ENCODE data around the gene GALNS. TPM values are rescaled to one million over a fixed set of nuclear protein-coding genes. Genes with fewer than 3 reads are reported as not detected.

The GALNS gene
- total and polyA plus RNA-seq, 2 experiments from 2014 or later, result 9.7 to 18.8 TPM

DNA sequence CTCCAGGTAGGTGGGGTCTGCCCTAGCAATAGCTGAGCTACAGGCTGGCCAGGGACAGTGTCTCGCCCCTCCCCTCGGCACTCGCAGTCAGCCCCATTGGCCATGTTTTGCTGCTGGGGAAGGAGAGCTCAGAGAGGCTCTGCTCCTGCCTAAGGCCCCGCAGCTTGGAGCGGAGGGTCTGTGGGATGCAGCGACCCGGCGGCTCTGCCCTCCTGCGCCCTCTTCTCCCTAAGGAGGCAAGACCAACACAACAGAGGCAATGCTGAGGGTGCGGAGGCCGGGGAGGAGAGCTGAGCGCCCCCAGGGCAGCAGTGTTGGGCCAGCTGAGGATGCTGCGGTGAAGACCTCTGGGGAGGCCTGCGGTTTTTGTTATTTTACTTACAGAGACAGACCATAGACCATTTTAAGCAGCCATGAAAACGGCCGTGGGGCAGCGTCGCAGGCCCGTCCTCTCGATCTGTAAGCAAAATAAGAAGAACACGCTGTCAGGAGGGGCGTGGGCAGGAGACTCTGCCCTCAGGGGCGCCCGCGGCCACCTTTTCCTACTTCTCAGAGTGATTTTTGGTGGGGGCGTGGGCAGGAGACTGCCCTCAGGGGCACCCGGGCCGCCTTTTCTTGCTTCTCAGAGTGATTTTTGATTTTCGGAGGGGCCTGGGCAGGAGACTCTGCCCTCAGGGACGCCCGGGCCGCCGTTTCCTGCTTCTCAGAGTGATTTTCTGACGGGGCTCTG, 41.1 kb upstream of the GALNS start (continued):
- TF ChIP-seq, protein P1, sequence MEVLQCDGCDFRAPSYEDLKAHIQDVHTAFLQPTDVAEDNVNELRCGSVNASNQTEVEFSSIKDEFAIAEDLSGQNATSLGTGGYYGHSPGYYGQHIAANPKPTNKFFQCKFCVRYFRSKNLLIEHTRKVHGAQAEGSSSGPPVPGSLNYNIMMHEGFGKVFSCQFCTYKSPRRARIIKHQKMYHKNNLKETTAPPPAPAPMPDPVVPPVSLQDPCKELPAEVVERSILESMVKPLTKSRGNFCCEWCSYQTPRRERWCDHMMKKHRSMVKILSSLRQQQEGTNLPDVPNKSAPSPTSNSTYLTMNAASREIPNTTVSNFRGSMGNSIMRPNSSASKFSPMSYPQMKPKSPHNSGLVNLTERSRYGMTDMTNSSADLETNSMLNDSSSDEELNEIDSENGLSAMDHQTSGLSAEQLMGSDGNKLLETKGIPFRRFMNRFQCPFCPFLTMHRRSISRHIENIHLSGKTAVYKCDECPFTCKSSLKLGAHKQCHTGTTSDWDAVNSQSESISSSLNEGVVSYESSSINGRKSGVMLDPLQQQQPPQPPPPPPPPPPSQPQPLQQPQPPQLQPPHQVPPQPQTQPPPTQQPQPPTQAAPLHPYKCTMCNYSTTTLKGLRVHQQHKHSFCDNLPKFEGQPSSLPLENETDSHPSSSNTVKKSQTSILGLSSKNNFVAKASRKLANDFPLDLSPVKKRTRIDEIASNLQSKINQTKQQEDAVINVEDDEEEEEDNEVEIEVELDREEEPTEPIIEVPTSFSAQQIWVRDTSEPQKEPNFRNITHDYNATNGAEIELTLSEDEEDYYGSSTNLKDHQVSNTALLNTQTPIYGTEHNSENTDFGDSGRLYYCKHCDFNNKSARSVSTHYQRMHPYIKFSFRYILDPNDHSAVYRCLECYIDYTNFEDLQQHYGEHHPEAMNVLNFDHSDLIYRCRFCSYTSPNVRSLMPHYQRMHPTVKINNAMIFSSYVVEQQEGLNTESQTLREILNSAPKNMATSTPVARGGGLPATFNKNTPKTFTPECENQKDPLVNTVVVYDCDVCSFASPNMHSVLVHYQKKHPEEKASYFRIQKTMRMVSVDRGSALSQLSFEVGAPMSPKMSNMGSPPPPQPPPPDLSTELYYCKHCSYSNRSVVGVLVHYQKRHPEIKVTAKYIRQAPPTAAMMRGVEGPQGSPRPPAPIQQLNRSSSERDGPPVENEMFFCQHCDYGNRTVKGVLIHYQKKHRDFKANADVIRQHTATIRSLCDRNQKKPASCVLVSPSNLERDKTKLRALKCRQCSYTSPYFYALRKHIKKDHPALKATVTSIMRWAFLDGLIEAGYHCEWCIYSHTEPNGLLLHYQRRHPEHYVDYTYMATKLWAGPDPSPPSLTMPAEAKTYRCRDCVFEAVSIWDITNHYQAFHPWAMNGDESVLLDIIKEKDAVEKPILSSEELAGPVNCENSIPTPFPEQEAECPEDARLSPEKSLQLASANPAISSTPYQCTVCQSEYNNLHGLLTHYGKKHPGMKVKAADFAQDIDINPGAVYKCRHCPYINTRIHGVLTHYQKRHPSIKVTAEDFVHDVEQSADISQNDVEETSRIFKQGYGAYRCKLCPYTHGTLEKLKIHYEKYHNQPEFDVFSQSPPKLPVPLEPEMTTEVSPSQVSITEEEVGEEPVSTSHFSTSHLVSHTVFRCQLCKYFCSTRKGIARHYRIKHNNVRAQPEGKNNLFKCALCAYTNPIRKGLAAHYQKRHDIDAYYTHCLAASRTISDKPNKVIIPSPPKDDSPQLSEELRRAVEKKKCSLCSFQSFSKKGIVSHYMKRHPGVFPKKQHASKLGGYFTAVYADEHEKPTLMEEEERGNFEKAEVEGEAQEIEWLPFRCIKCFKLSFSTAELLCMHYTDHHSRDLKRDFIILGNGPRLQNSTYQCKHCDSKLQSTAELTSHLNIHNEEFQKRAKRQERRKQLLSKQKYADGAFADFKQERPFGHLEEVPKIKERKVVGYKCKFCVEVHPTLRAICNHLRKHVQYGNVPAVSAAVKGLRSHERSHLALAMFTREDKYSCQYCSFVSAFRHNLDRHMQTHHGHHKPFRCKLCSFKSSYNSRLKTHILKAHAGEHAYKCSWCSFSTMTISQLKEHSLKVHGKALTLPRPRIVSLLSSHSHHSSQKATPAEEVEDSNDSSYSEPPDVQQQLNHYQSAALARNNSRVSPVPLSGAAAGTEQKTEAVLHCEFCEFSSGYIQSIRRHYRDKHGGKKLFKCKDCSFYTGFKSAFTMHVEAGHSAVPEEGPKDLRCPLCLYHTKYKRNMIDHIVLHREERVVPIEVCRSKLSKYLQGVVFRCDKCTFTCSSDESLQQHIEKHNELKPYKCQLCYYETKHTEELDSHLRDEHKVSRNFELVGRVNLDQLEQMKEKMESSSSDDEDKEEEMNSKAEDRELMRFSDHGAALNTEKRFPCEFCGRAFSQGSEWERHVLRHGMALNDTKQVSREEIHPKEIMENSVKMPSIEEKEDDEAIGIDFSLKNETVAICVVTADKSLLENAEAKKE (CRISPR knock-in tag; IDR thresholded peaks at IDR 0.05), result no peak
- no peak for TF ChIP-seq STAT1 (IDR thresholded peaks at IDR 0.05; ENCODE audit: unreplicated experiment)
- TF ChIP-seq, protein P2, sequence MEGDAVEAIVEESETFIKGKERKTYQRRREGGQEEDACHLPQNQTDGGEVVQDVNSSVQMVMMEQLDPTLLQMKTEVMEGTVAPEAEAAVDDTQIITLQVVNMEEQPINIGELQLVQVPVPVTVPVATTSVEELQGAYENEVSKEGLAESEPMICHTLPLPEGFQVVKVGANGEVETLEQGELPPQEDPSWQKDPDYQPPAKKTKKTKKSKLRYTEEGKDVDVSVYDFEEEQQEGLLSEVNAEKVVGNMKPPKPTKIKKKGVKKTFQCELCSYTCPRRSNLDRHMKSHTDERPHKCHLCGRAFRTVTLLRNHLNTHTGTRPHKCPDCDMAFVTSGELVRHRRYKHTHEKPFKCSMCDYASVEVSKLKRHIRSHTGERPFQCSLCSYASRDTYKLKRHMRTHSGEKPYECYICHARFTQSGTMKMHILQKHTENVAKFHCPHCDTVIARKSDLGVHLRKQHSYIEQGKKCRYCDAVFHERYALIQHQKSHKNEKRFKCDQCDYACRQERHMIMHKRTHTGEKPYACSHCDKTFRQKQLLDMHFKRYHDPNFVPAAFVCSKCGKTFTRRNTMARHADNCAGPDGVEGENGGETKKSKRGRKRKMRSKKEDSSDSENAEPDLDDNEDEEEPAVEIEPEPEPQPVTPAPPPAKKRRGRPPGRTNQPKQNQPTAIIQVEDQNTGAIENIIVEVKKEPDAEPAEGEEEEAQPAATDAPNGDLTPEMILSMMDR (conservative IDR thresholded peaks at IDR 0.05; ENCODE audit: low read depth in 2 of 2), result no peak
- no peak for TF ChIP-seq JUNB (IDR thresholded peaks at IDR 0.05; ENCODE audit: unreplicated experiment)
- no peak for TF ChIP-seq EZH2 (IDR thresholded peaks at IDR 0.05; ENCODE audit: low read depth, unreplicated experiment)
- TF ChIP-seq, protein P3, sequence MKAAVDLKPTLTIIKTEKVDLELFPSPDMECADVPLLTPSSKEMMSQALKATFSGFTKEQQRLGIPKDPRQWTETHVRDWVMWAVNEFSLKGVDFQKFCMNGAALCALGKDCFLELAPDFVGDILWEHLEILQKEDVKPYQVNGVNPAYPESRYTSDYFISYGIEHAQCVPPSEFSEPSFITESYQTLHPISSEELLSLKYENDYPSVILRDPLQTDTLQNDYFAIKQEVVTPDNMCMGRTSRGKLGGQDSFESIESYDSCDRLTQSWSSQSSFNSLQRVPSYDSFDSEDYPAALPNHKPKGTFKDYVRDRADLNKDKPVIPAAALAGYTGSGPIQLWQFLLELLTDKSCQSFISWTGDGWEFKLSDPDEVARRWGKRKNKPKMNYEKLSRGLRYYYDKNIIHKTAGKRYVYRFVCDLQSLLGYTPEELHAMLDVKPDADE (IDR thresholded peaks at IDR 0.05), result no peak
- TF ChIP-seq, protein P4, sequence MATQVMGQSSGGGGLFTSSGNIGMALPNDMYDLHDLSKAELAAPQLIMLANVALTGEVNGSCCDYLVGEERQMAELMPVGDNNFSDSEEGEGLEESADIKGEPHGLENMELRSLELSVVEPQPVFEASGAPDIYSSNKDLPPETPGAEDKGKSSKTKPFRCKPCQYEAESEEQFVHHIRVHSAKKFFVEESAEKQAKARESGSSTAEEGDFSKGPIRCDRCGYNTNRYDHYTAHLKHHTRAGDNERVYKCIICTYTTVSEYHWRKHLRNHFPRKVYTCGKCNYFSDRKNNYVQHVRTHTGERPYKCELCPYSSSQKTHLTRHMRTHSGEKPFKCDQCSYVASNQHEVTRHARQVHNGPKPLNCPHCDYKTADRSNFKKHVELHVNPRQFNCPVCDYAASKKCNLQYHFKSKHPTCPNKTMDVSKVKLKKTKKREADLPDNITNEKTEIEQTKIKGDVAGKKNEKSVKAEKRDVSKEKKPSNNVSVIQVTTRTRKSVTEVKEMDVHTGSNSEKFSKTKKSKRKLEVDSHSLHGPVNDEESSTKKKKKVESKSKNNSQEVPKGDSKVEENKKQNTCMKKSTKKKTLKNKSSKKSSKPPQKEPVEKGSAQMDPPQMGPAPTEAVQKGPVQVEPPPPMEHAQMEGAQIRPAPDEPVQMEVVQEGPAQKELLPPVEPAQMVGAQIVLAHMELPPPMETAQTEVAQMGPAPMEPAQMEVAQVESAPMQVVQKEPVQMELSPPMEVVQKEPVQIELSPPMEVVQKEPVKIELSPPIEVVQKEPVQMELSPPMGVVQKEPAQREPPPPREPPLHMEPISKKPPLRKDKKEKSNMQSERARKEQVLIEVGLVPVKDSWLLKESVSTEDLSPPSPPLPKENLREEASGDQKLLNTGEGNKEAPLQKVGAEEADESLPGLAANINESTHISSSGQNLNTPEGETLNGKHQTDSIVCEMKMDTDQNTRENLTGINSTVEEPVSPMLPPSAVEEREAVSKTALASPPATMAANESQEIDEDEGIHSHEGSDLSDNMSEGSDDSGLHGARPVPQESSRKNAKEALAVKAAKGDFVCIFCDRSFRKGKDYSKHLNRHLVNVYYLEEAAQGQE (IDR thresholded peaks at IDR 0.05; ENCODE audit: unreplicated experiment), result no peak
- TF ChIP-seq CREB1 (CRISPR knock-in tag; IDR thresholded peaks at IDR 0.05; ENCODE audit: low read depth), result no peak
- no peak for TF ChIP-seq NANOG (IDR thresholded peaks at IDR 0.05; ENCODE audit: borderline replicate concordance)
- TF ChIP-seq ZNF114 (CRISPR knock-in tag; IDR thresholded peaks at IDR 0.05), result no peak
- TF ChIP-seq ZNF331 (CRISPR knock-in tag; IDR thresholded peaks at IDR 0.05; ENCODE audit: low read depth), result no peak
- no peak for TF ChIP-seq EZH2phosphoT487 (IDR thresholded peaks at IDR 0.05; ENCODE audit: unreplicated experiment)

Measured in GM23338 (cell line).